Measurements from ENCODE around the gene ATOSB. TPM values are rescaled to one million over a fixed set of nuclear protein-coding genes. Genes with fewer than 3 reads are reported as not detected.
A peak's percentile ranks its signal among the peaks of the same experiment; 100 is the strongest.

The ATOSB gene
- total and polyA plus RNA-seq, 4 donors, result 2.8 to 29.8 (median 5.6) TPM

DNA sequence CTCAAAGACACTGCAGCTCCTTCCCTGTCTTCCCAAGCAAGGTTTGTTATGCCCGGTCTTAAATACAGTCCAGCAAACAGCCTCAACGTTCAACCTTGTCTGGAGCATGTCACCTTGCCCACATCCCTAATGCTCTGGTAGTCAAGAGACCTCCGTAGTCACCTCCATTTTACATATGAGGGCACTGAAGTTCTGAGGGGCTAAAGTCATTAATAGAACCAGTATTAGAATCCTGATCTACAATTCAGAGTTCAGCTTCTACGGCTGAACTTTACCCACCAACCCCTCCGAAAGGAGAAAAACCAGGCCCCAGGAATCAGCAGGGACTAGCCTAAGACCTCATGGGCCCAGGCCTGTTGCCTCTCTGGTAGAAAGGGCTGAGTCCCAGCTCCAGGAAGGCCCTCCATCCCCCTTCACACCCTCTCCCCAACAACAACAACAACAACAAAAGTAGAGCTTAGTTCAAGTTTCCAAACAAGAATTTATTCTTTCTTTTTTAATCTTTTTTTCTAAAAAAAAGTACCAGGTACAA is 11.9 kb downstream of the ATOSB start:
- Histone ChIP-seq H3K9me3 (ENCODE audit: control insufficient read depth in 4 of 4, low read length in 3 of 4) (no peaks in the 10 kb centered on the region), H3K27ac (ENCODE audit: low read depth in 1 of 2, low read length in 2 of 2) (peak overlapping the region; percentile 79 to 81), H3K36me3 (ENCODE audit: control insufficient read depth in 4 of 4, insufficient read depth in 3 of 4, low read depth in 1 of 4, low read length in 3 of 4) (peaks cover 13 to 57% (median 27%) of the 10 kb centered on the region in 4 donors), H3K4me1 (ENCODE audit: control insufficient read depth in 4 of 4, insufficient read depth in 4 of 4, low read length in 3 of 4) (peaks cover 0 to 23% (median 18%) of the 10 kb centered on the region in 4 donors), H3K4me3 (ENCODE audit: low read depth in 1 of 3, low read length in 3 of 3) (peak overlapping the region in 2 of 3 donors; percentile 48 to 87), H3K27me3 (ENCODE audit: control insufficient read depth in 4 of 4, insufficient read depth in 4 of 4, low read length in 3 of 4) (no peaks in the 10 kb centered on the region), H3K9ac (ENCODE audit: low read depth in 1 of 2, low read length in 2 of 2) (peak overlapping the region in 1 of 2 donors; percentile 5)
- TF ChIP-seq TAF1 (conservative IDR thresholded peaks at IDR 0.05) (no peak), CTCF (IDR thresholded peaks at IDR 0.05; ENCODE audit: low read depth, low read length, missing input control) (no peak), FOXA1 (IDR thresholded peaks at IDR 0.05) (no peak), YY1 (IDR thresholded peaks at IDR 0.05) (no peak), RAD21 (IDR thresholded peaks at IDR 0.05) (no peak), GABPA (IDR thresholded peaks at IDR 0.05 in 1 of 2, conservative IDR thresholded peaks at IDR 0.05 in 1 of 2) (no peak), HNF4A (conservative IDR thresholded peaks at IDR 0.05) (no peak), ATF3 (IDR thresholded peaks at IDR 0.05) (no peak), JUND (IDR thresholded peaks at IDR 0.05) (no peak), EGR1 (IDR thresholded peaks at IDR 0.05; ENCODE audit: low read depth in 2 of 2) (no peak), RXRA (IDR thresholded peaks at IDR 0.05) (no peak), MAX (IDR thresholded peaks at IDR 0.05) (no peak), SP1 (IDR thresholded peaks at IDR 0.05) (no peak), NR2F2 (IDR thresholded peaks at IDR 0.05) (no peak), FOXA2 (IDR thresholded peaks at IDR 0.05) (no peak)
- TF ChIP-seq, protein P1, sequence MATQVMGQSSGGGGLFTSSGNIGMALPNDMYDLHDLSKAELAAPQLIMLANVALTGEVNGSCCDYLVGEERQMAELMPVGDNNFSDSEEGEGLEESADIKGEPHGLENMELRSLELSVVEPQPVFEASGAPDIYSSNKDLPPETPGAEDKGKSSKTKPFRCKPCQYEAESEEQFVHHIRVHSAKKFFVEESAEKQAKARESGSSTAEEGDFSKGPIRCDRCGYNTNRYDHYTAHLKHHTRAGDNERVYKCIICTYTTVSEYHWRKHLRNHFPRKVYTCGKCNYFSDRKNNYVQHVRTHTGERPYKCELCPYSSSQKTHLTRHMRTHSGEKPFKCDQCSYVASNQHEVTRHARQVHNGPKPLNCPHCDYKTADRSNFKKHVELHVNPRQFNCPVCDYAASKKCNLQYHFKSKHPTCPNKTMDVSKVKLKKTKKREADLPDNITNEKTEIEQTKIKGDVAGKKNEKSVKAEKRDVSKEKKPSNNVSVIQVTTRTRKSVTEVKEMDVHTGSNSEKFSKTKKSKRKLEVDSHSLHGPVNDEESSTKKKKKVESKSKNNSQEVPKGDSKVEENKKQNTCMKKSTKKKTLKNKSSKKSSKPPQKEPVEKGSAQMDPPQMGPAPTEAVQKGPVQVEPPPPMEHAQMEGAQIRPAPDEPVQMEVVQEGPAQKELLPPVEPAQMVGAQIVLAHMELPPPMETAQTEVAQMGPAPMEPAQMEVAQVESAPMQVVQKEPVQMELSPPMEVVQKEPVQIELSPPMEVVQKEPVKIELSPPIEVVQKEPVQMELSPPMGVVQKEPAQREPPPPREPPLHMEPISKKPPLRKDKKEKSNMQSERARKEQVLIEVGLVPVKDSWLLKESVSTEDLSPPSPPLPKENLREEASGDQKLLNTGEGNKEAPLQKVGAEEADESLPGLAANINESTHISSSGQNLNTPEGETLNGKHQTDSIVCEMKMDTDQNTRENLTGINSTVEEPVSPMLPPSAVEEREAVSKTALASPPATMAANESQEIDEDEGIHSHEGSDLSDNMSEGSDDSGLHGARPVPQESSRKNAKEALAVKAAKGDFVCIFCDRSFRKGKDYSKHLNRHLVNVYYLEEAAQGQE (IDR thresholded peaks at IDR 0.05), result no peak
- TF ChIP-seq, protein P2, sequence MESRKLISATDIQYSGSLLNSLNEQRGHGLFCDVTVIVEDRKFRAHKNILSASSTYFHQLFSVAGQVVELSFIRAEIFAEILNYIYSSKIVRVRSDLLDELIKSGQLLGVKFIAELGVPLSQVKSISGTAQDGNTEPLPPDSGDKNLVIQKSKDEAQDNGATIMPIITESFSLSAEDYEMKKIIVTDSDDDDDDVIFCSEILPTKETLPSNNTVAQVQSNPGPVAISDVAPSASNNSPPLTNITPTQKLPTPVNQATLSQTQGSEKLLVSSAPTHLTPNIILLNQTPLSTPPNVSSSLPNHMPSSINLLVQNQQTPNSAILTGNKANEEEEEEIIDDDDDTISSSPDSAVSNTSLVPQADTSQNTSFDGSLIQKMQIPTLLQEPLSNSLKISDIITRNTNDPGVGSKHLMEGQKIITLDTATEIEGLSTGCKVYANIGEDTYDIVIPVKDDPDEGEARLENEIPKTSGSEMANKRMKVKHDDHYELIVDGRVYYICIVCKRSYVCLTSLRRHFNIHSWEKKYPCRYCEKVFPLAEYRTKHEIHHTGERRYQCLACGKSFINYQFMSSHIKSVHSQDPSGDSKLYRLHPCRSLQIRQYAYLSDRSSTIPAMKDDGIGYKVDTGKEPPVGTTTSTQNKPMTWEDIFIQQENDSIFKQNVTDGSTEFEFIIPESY (IDR thresholded peaks at IDR 0.05), result no peak
- DNase-seq (ENCODE audit: low spot score), result no peak
- 45% methylated on average over 5 of the region's 5 CpGs for WGBS

All from liver (tissue), 9 donors.